ENCODE measurements around the gene WDR91.

- TF ChIP-seq CTCF (conservative IDR thresholded peaks at IDR 0.05 in 1 of 2, IDR thresholded peaks at IDR 0.05 in 1 of 2; ENCODE audit: extremely low read depth in 1 of 2, insufficient read depth in 1 of 2, low read depth in 1 of 2, low read length in 2 of 2) (no peak), EZH2 (IDR thresholded peaks at IDR 0.05; ENCODE audit: borderline replicate concordance, low read length) (no peak)
These were observed 37.2 kb upstream of the WDR91 start for GRCh38 chr7:135248546-135248945.
